SU-DHL-6 (cell line): Measurements from ENCODE around the gene CRTC3.
"Not testable (repeated sequence)": the region's sequence is repeated elsewhere in the genome, so short reads cannot be mapped to it uniquely, and the experiment has no call there.

Source experiments
- H2AFZ ChIP-seq: fragments of 200-600 bp; sonication (generic); 2 replicates; pipeline ENCODE4 v1.6.1; 2014; ENCODE audit warnings: low read depth, mild to moderate bottlenecking, moderate library complexity, mixed read lengths, antibody characterized with exemption, low read length; ENCODE audit not compliant: severe bottlenecking
- H3F3A ChIP-seq: fragments of 200-600 bp; shearing (Covaris generic); 2 replicates; pipeline ENCODE4 v1.6.0; 2016; ENCODE audit warnings: antibody characterized with exemption, mild to moderate bottlenecking; ENCODE audit not compliant: insufficient read depth
- H3K27ac ChIP-seq: fragments of 200-600 bp; sonication (generic); 2 replicates; pipeline ENCODE4 v1.5.1; 2016; ENCODE audit warnings: low read depth, mild to moderate bottlenecking, low read length, moderate library complexity, mixed read lengths
- H3K27me3 ChIP-seq: fragments of 200-600 bp; sonication (generic), shearing (Covaris generic); 2 replicates; pipeline ENCODE4 v1.6.0; 2014; ENCODE audit warnings: mild to moderate bottlenecking, low read length
- H3K36me3 ChIP-seq: fragments of 200-600 bp; sonication (generic); 2 replicates; pipeline ENCODE4 v1.6.1; 2014; ENCODE audit warnings: mild to moderate bottlenecking, low read length, mixed read lengths
- H3K4me2 ChIP-seq: fragments of 300-600, 200-600 bp; shearing (Covaris generic), sonication (generic); 2 replicates; pipeline ENCODE4 v1.6.0; 2014; ENCODE audit warnings: low read length, low read depth, mild to moderate bottlenecking; ENCODE audit not compliant: poor library complexity, severe bottlenecking
- H3K4me3 ChIP-seq: fragments of 200-600 bp; sonication (generic); 2 replicates; pipeline ENCODE4 v1.5.1; 2014; ENCODE audit warnings: antibody characterized with exemption, low read length, mild to moderate bottlenecking, mixed read lengths; ENCODE audit not compliant: insufficient read depth, poor library complexity, severe bottlenecking
- H3K79me2 ChIP-seq: fragments of 200-600 bp; sonication (generic); 2 replicates; pipeline ENCODE4 v1.6.1; 2014; ENCODE audit warnings: mild to moderate bottlenecking, low read length, moderate library complexity; ENCODE audit not compliant: insufficient read depth
- H3K9ac ChIP-seq: fragments of 200-600 bp; sonication (generic); 2 replicates; pipeline ENCODE4 v1.7.0; 2014; ENCODE audit warnings: mild to moderate bottlenecking, low read length
- H3K9me2 ChIP-seq: fragments of 200-600 bp; sonication (generic); replicated peaks from 2 replicates; pipeline ENCODE4 v1.6.1; 2014; ENCODE audit warnings: low read length; ENCODE audit not compliant: insufficient read depth
- H3K9me3 ChIP-seq: fragments of 200-600 bp; sonication (generic); 2 replicates; pipeline ENCODE4 v1.6.1; 2014; ENCODE audit warnings: low read length, mixed read lengths; ENCODE audit not compliant: insufficient read depth
- H4K20me1 ChIP-seq: fragments of 200-600 bp; sonication (generic); 2 replicates; pipeline ENCODE4 v1.6.1; 2014; ENCODE audit warnings: low read depth, mild to moderate bottlenecking, antibody characterized with exemption, low read length, moderate library complexity, mixed read lengths
- CTCF ChIP-seq: fragments of 200-600 bp; sonication (generic); IDR thresholded peaks from one replicate; pipeline ENCODE4 v1.5.1; 2017; ENCODE audit warnings: antibody characterized with exemption, mild to moderate bottlenecking, low read length, moderate library complexity; ENCODE audit not compliant: insufficient read depth, poor library complexity, severe bottlenecking
- EZH2phosphoT487 ChIP-seq: fragments of 200-600 bp; sonication (generic), shearing (Covaris generic); conservative IDR thresholded peaks from 2 replicates; pipeline ENCODE4 v1.6.1; 2018; ENCODE audit warnings: mild to moderate bottlenecking, antibody characterized with exemption, low read length, moderate library complexity, mixed read lengths

CRTC3 gene

GRCh38 chr15:90633360-90633759 is 103.6 kb downstream of the CRTC3 start:
- no peaks in the 10 kb centered on the region for H3K9me2 ChIP-seq
- TF ChIP-seq EZH2phosphoT487: no peak
- TF ChIP-seq CTCF: no peak
- no peaks in the 10 kb centered on the region for H3F3A ChIP-seq
- H3K27me3 ChIP-seq: no peaks in the 10 kb centered on the region
- H2AFZ ChIP-seq: no peak overlapping the region
- no peak overlapping the region for H3K4me2 ChIP-seq
- H4K20me1 ChIP-seq: no peaks in the 10 kb centered on the region
- no peak overlapping the region for H3K27ac ChIP-seq
- no peaks in the 10 kb centered on the region for H3K9me3 ChIP-seq
- H3K36me3 ChIP-seq: no peaks in the 10 kb centered on the region
- H3K9ac ChIP-seq: no peak overlapping the region
- no peak overlapping the region for H3K4me3 ChIP-seq
- H3K79me2 ChIP-seq: no peaks in the 10 kb centered on the region

- not testable (repeated sequence) for H2AFZ ChIP-seq, H3K9me3 ChIP-seq, H3K9me2 ChIP-seq, H3K79me2 ChIP-seq, H3K27ac ChIP-seq, H3K9ac ChIP-seq, H3K4me2 ChIP-seq, H3K27me3 ChIP-seq, H3F3A ChIP-seq, H4K20me1 ChIP-seq, H3K4me3 ChIP-seq, H3K36me3 ChIP-seq
Observed at GRCh38 chr15:90636993-90637392, 107.3 kb downstream of the CRTC3 start.

GRCh38 chr15:90637693-90638092 is 108.0 kb downstream of the CRTC3 start:
- Histone ChIP-seq H2AFZ (no peak overlapping the region), H3K27me3 (no peaks in the 10 kb centered on the region), H3K4me2 (no peak overlapping the region), H3K27ac (no peak overlapping the region), H3K36me3 (no peaks in the 10 kb centered on the region), H3K9me3 (no peaks in the 10 kb centered on the region), H3K9me2 (no peaks in the 10 kb centered on the region), H3K9ac (no peak overlapping the region), H4K20me1 (no peaks in the 10 kb centered on the region), H3F3A (no peaks in the 10 kb centered on the region), H3K79me2 (no peaks in the 10 kb centered on the region), H3K4me3 (no peak overlapping the region)
- TF ChIP-seq EZH2phosphoT487 (no peak), CTCF (no peak)

GRCh38 chr15:90638201-90638691 is 108.5 kb downstream of the CRTC3 start:
- Histone ChIP-seq H3K79me2 (no peaks in the 10 kb centered on the region), H3K27ac (no peak overlapping the region), H3K27me3 (no peaks in the 10 kb centered on the region), H3K9me3 (no peaks in the 10 kb centered on the region), H3K9ac (no peak overlapping the region), H3K4me2 (no peak overlapping the region), H4K20me1 (no peaks in the 10 kb centered on the region), H3K9me2 (no peaks in the 10 kb centered on the region), H3F3A (no peaks in the 10 kb centered on the region), H3K4me3 (no peak overlapping the region), H2AFZ (no peak overlapping the region), H3K36me3 (no peaks in the 10 kb centered on the region)
- TF ChIP-seq CTCF: no peak
- no peak for TF ChIP-seq EZH2phosphoT487
